BJ (cell line): Measurements from ENCODE around the gene EPB41L1. TPM values are rescaled to one million over a fixed set of nuclear protein-coding genes. Genes with fewer than 3 reads are reported as not detected.

Experiments
- CTCF ChIA-PET: fragments of 350-600 bp; formaldehyde crosslinking; extraction: SDS; loops from one replicate; lab custom pipeline; 2021; ENCODE audit warnings: antibody characterized with exemption, inconsistent platforms; lab: Yijun Ruan, JAX
- POLR2A ChIA-PET: fragments of 300-600 bp; sonication (Branson Sonifier 250); formaldehyde crosslinking; extraction: SDS; loops from one replicate; lab custom pipeline; 2021; ENCODE audit warnings: antibody characterized with exemption; lab: Charles Lee
- DNase-seq: peaks from one replicate; pipeline ENCODE4 v3.0.0-alpha.2; 2011; ENCODE audit warnings: low read depth
- H3K27me3 ChIP-seq: 2 replicates; pipeline ENCODE4 v1.6.0; 2011; ENCODE audit warnings: low read length; ENCODE audit not compliant: control insufficient read depth, insufficient read depth
- H3K36me3 ChIP-seq: 2 replicates; pipeline ENCODE4 v1.5.1; 2011; ENCODE audit warnings: low read length; ENCODE audit not compliant: control insufficient read depth, insufficient read depth
- H3K4me3 ChIP-seq: 2 replicates; pipeline ENCODE4 v1.5.1; 2011; ENCODE audit warnings: low read depth, mild to moderate bottlenecking, control low read depth, low read length
- polyA minus RNA-seq: library from RNA; depleted of rRNA, polyadenylated mRNA; stranded (reverse); fragments of >200 nt; gene quantifications from 2 replicates; pipeline ENCODE4 v1.2.3, GENCODE V29; 2011; rRNA and poly(A)+ RNA removed
- polyA plus RNA-seq: library from polyadenylated mRNA; depleted of rRNA; stranded (reverse); fragments of >200 nt; gene quantifications from 2 replicates; pipeline ENCODE4 v1.2.3, GENCODE V29; 2011; rRNA removed
- TF ChIP-seq, protein P1 (sequence below): IDR thresholded peaks from 2 replicates; pipeline ENCODE4 v1.5.1; 2011; ENCODE audit warnings: low read depth, mild to moderate bottlenecking, control low read depth, inconsistent platforms, low read length, moderate library complexity; ENCODE audit not compliant: insufficient read depth

The EPB41L1 gene
- 12.4 and 20.2 TPM in 2 replicates for polyA plus RNA-seq
- 8.0 and 13.9 TPM in 2 replicates for polyA minus RNA-seq

DNA sequence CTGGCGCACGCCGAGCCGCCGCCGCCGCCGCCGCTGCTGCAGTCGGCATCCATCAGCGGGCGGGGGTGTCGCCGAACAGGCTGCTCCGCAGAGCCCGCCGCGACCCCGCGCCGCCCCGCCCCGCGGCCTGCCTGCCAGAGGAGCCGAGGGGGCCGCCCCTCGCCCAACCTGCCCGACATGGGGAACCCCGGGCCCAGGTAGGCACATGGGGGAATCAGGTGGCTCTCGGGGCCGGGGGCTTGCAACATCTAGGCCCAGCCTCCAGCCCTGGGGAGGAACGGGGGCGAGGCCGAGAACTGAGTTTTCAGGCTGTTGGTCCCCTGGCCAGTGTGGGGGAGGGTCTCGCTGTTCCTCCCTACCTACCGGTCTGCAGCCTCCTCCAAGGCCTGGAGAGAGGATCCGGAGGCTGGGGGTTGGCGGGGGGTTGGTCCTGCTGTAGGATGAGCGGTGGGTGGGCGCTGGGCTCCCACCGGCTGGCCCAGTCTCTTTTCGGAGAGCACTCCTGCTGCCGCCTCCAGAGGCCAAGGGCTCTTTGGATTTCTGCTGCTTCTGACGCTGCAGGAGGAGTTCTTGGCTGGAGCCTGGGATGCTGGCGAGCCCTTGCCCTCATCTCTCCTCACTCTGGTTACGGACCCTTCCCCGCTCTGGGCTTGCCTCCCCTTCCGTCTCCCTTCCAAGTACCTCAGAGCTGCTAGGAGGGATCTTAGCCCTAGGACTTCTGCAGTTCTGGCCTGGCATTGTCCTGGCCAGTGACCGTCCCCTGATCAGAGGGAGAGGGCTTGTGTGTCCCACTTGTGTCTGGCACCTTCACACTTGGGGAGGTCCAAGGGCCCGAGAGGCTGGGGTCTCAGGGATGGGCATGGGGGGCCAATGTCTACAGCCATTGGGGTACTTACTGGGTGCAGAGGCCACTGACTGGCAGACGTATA lies at the start of gene EPB41L1:
EPB41L1 (plus strand) TSS at position 41 of the 929 bp plus-strand sequence. CDS start 19,038 bp downstream, outside the sequence.
- POLR2A ChIA-PET, result no interaction called here
- H3K4me3 ChIP-seq, result peak within 1 kb of the TSS; percentile 68
- CTCF ChIA-PET, result interaction anchor here (1.0 to 5.1 kb wide), 12 partner anchors 9 to 284 kb away, joined by 3 to 84 read pairs (median 8); no protein-coding TSS in a partner anchor
- TF ChIP-seq, protein P1, sequence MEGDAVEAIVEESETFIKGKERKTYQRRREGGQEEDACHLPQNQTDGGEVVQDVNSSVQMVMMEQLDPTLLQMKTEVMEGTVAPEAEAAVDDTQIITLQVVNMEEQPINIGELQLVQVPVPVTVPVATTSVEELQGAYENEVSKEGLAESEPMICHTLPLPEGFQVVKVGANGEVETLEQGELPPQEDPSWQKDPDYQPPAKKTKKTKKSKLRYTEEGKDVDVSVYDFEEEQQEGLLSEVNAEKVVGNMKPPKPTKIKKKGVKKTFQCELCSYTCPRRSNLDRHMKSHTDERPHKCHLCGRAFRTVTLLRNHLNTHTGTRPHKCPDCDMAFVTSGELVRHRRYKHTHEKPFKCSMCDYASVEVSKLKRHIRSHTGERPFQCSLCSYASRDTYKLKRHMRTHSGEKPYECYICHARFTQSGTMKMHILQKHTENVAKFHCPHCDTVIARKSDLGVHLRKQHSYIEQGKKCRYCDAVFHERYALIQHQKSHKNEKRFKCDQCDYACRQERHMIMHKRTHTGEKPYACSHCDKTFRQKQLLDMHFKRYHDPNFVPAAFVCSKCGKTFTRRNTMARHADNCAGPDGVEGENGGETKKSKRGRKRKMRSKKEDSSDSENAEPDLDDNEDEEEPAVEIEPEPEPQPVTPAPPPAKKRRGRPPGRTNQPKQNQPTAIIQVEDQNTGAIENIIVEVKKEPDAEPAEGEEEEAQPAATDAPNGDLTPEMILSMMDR, result no peak
- no peak for DNase-seq
- no peaks in the 10 kb centered on the region for H3K27me3 ChIP-seq
- H3K36me3 ChIP-seq, result no peaks in the 10 kb centered on the region

GRCh38 chr20:36104856-36105255 lies 49.7 kb upstream of the EPB41L1 start:
- no peaks in the 10 kb centered on the region for H3K36me3 ChIP-seq
- CTCF ChIA-PET, result interaction anchor here (0.6 to 0.7 kb wide), 2 partner anchors 10 to 34 kb away, joined by 3 read pairs; no protein-coding TSS in a partner anchor
- H3K27me3 ChIP-seq, result no peaks in the 10 kb centered on the region; the same call in 1 of the 2 replicates
- H3K4me3 ChIP-seq, result no peak overlapping the region
- TF ChIP-seq, protein P1, result no peak
- no peak for DNase-seq
- POLR2A ChIA-PET, result no interaction called here

DNA sequence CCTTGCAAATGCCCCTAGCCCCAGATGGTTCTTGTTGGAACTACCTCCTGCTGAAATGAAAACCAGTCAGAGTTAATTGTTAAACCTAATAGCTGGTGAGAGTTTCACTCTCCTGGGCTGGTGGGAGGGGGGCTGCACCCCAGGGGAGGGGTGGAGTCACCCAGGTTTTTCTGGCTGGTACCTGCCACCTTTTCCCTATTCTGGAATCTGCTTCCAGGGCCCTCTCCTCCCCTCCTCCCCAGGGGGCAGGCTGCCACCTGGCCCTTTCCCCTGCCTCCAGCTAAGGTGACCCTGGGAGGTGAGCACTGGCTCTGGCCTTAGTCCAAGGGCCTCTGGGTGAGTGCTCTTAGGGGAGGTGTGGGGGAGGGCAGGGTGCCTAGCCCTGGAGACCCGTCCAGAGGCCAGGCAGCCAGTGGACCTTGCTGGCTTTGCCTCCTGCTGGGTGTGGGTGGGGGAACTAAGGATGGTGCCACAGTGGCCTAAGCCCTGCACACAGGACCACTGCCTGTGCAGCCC lies 48.8 kb upstream of the EPB41L1 start:
- ChIA-PET POLR2A (no interaction called here), CTCF (interaction anchor here (0.7 kb wide), 2 partner anchors 33 to 111 kb away, joined by 3 read pairs; no protein-coding TSS in a partner anchor)
- Histone ChIP-seq H3K36me3 (no peaks in the 10 kb centered on the region), H3K27me3 (no peaks in the 10 kb centered on the region), H3K4me3 (no peak overlapping the region)
- TF ChIP-seq, protein P1, result no peak
- DNase-seq, result no peak

- Histone ChIP-seq H3K27me3 (no peaks in the 10 kb centered on the region), H3K4me3 (no peak overlapping the region), H3K36me3 (no peaks in the 10 kb centered on the region)
- CTCF ChIA-PET, result no interaction called here
- DNase-seq, result no peak
- POLR2A ChIA-PET, result no interaction called here
- TF ChIP-seq, protein P1, result no peak
Observed at GRCh38 chr20:36106606-36107005, 47.9 kb upstream of the EPB41L1 start.

DNA sequence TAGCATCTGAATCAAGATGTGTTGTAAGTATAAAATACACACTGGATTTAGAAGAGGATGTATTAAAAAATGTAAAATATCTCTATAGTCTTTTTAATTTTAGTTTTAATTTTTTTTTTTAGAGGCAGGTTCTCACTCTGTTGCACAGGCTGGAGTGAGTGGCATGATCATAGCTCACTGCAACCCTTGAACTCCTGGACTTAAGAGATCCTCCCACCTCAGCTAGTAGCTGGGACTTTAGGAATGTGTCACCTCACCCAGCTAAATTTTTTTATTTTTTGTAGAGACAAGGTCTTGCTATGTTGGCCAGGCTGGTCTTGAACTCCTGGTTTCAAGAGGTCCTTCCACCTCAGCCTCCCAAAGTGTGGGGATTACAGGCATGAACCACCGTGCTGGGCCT lies 46.7 kb upstream of the EPB41L1 start:
- peaks cover 2% of the 10 kb centered on the region; the same call in 1 of the 2 replicates for H3K27me3 ChIP-seq
- DNase-seq, result no peak
- TF ChIP-seq, protein P1, result no peak
- no peaks in the 10 kb centered on the region for H3K36me3 ChIP-seq
- no peak overlapping the region for H3K4me3 ChIP-seq
- POLR2A ChIA-PET, result interaction anchor here (0.6 kb wide), 1 partner anchor 21 kb away, joined by 3 read pairs; no protein-coding TSS in a partner anchor
- CTCF ChIA-PET, result no interaction called here
